ENCODE measurements around the gene ENDOV.

- TF ChIP-seq, protein P1, sequence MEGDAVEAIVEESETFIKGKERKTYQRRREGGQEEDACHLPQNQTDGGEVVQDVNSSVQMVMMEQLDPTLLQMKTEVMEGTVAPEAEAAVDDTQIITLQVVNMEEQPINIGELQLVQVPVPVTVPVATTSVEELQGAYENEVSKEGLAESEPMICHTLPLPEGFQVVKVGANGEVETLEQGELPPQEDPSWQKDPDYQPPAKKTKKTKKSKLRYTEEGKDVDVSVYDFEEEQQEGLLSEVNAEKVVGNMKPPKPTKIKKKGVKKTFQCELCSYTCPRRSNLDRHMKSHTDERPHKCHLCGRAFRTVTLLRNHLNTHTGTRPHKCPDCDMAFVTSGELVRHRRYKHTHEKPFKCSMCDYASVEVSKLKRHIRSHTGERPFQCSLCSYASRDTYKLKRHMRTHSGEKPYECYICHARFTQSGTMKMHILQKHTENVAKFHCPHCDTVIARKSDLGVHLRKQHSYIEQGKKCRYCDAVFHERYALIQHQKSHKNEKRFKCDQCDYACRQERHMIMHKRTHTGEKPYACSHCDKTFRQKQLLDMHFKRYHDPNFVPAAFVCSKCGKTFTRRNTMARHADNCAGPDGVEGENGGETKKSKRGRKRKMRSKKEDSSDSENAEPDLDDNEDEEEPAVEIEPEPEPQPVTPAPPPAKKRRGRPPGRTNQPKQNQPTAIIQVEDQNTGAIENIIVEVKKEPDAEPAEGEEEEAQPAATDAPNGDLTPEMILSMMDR (IDR thresholded peaks at IDR 0.05) = no peak
- no peak for TF ChIP-seq EZH2phosphoT487 (IDR thresholded peaks at IDR 0.05)
Measured at GRCh38 chr17:80438806-80439205, 23.8 kb downstream of the ENDOV start.
